HG02870 (cell line): Measurements from ENCODE around the gene NUDT16L1.
A peak's percentile ranks its signal among the peaks of the same experiment; 100 is the strongest.

Experiments used
- ATAC-seq: cut with Tn5 transposase; IDR thresholded peaks from one replicate; pipeline ENCODE4 v1.9.1; 2021; ENCODE audit warnings: mild to moderate bottlenecking, moderate library complexity; ENCODE audit not compliant: unreplicated experiment

The NUDT16L1 gene

DNA sequence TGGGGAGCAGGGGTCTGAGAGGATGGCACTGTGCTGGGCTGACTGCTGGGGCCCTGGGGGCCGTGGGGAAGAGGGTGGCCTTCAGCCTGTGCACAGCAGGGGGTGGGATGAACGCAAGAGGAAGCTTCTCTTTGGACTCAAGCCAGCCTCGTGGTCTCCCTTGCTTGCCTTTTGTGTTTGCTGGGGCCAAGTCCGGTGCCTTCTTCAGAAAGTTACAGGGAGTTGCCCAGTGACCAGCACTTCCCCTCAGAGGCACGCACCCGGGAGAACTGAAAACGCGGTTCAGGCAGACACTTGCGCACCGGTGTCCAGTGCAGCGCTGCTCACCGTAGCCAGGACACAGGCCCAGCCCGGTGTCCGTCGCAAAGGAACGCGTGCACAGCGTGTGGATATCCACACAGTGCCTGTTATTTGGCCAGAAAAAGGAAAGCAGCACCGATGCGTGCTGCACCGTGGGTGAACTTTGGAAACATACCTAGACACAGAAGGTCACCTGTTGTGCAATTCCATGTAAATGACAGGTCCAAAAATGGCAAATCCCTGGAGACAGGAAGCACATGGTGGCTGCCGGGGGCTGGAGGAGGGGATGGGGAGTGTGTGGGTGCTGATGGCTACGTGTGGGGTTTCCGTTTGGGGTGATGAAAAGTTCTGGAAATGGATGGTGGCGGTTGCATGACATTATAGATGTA, 29.4 kb upstream of the NUDT16L1 start:
- no peak for ATAC-seq

DNA sequence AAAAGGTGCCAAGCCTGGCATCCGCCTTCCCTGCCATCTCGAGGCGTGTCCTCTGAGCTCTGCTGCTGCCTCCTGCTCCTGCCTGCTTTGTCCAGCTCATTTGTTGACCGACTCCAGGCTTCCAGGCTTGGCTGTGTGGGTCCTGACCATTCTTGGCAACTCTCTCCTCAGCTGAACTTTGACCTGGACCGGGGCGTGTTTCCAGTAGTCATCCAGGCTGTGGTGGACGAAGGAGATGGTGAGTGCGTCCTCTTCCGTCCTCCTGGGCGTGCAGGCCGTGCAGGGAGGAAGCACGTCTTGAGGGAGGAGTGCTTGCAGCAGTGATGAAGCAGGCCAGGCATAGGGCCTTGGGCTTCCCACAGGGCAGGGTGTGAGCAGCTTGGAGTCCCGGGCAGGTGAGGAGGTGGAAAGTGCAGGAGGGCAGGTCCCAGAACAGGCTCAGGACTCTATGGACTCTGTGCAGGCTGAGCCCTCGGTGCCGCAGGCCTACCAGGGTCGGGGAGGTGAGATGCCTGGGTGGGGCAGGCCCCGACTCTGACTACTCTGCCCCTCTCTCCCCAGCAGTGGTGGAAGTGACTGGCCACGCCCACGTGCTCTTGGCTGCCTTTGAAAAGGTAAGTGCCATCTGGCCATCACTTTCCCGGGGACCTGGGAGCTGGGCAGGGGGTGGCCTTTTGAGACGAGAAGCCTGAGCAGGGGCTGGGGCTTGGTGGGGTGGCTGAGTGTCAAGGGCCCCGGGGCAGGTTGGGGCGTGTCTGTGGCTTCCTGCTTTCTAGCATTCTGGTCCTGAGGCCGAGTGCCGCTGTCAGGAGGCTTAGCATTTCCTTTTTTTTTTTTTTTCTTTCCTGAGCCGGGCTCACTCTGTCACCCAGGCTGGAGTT, 28.6 kb upstream of the NUDT16L1 start:
- ATAC-seq = peak; percentile 46

- ATAC-seq = no peak
Measured at GRCh38 chr16:4666537-4667202, 26.7 kb upstream of the NUDT16L1 start.

DNA sequence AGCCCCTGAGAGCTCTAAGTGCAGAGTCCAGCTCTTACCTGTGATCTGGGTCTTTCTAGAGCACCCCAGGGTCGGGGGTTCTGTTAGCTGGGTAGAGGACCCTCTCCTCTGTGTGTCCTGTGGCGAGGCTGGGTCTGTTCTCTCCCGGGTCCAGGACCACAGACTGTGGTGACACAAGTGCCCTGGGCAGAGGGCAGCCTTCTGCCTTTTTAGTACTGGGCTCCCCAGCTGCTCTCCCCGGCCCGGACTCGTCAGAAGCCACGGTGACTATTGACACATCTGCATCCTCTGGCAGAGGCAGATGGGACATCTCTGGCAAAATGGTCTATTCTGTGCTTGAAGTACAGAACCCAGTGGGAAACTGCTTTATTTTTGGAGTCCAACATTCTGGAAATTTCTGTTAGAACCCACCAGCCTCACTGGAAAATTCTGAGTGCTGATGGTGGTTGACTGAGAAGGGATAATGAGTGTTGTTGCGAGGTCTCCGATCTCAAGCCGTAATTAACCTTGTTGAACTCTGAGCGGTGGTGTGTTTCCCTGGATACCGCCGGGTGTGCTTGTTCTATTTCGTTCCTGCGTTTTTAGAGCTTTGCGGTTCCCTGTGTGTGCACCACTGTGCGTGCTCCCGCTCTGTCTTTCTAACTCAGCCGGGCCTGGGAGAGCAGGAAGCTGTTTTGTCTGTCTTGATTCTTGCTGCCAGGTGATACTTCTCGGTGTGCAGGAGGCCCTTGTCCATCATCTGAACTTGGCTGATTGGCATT, 26.0 kb upstream of the NUDT16L1 start:
- no peak for ATAC-seq

GRCh38 chr16:4668313-4668960, 24.9 kb upstream of the NUDT16L1 start:
- no peak for ATAC-seq

DNA sequence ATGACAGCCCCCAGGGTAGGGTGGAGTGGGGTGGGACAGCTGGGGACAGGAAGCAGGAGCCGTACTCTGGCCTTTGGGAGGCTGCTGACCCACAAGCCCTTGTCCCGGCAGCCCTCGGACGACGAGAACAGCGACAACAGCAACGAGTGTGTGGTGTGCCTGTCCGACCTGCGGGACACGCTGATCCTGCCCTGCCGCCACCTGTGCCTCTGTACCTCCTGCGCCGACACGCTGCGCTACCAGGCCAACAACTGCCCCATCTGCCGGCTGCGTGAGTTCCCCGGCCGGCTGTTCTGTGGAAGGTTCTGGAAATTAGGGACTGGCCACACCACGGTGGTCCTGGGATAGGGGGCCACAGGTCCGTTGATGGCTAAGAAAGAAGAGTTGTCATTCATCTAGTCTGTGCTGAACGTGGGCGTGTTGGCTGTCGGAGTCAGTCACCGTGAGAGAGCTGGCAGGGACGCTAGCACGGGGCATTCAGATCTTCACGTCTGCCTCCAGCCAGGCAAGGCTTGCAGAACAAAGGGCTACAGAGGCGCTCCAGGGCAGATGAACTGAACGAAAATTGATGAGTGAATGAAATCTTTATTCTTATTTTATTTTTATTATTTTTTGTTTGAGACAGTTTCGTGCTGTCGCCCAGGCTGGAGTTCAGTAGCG, 19.8 kb upstream of the NUDT16L1 start:
- ATAC-seq = no peak

GRCh38 chr16:4674926-4675530, 18.3 kb upstream of the NUDT16L1 start:
- ATAC-seq = no peak

GRCh38 chr16:4675864-4676786, 17.2 kb upstream of the NUDT16L1 start:
- no peak for ATAC-seq

DNA sequence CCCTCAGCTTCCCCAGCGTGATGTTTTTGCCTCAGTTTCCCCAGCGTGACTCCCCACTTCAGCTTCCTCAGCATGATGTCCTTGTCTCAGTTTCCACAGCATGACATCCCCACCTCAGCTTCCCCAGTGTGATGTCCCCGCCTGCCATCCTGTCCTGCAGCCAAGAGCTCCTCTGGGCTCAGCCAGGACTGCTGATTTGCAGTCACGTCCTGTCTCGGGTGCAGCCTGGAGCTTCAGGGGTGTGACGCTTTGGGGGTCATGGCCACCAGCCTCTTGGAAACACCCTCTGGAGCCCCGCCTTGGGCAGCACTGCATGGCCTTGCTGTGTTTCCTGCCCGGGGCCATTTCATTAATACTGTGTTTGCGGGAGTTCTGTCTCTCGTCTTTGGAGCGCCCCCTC, 16.5 kb upstream of the NUDT16L1 start:
- no peak for ATAC-seq

- ATAC-seq = no peak
Measured at GRCh38 chr16:4677390-4677789, 16.0 kb upstream of the NUDT16L1 start.

DNA sequence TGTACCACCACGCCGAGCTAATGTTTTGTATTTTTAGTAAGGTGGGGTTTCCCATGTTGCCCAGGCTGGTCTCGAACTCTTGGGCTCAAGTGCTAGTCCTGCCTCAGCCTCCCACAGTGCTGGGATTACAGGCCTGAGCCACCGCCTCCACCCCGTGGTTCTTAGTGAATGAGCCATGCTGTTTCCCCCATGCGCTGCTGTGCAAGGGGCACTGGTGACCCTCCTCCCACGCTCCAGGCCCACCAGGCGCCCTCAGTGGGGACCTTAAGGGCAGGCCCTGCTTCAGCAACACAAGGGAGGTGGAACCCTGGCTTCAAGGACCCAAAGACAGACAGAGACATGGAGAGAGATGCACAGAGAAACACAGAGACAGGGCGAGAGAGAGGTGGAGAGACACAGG, 15.4 kb upstream of the NUDT16L1 start:
- ATAC-seq = no peak

- no peak for ATAC-seq
Measured at GRCh38 chr16:4678596-4678995, 14.8 kb upstream of the NUDT16L1 start.

GRCh38 chr16:4679156-4679849, 14.1 kb upstream of the NUDT16L1 start:
- ATAC-seq = no peak

GRCh38 chr16:4679850-4680636, 13.3 kb upstream of the NUDT16L1 start:
- no peak for ATAC-seq

GRCh38 chr16:4680673-4681470, 12.5 kb upstream of the NUDT16L1 start:
- no peak for ATAC-seq

- no peak for ATAC-seq
Measured at GRCh38 chr16:4681471-4682083, 11.8 kb upstream of the NUDT16L1 start.
